NOMO-1 treated with dmso at 0.1 percent for 144 hours (cell line): ENCODE data around the gene POLR2L.

Experiments
- DNase-seq: peaks from one replicate; lab custom pipeline; 2025; ENCODE audit not compliant: unreplicated experiment; lab: John Stamatoyannopoulos, UW

POLR2L gene

GRCh38 chr11:839875-840617, 2.3 kb downstream of the POLR2L start:
- no peak for DNase-seq

- DNase-seq: no peak
Observed at GRCh38 chr11:839280-839623, 3.1 kb downstream of the POLR2L start.

- no peak for DNase-seq
Observed at GRCh38 chr11:838441-839279, 3.7 kb downstream of the POLR2L start.

- DNase-seq: no peak
Observed at GRCh38 chr11:837990-838307, 4.4 kb downstream of the POLR2L start.

- DNase-seq: no peak
Observed at GRCh38 chr11:837189-837989, 4.9 kb downstream of the POLR2L start.

- DNase-seq: no peak
Observed at GRCh38 chr11:836700-837099, 5.6 kb downstream of the POLR2L start.

- DNase-seq: no peak
Observed at GRCh38 chr11:836274-836673, 6.1 kb downstream of the POLR2L start.

- DNase-seq: no peak
Observed at GRCh38 chr11:834371-835316, 7.7 kb downstream of the POLR2L start.

- DNase-seq: no peak
Observed at GRCh38 chr11:833849-834311, 8.4 kb downstream of the POLR2L start.

GRCh38 chr11:833114-833791, 9.1 kb downstream of the POLR2L start:
- no peak for DNase-seq

- DNase-seq: peak; percentile 26
Observed at GRCh38 chr11:832529-833113, 9.7 kb downstream of the POLR2L start, which contains the start of gene CD151. CD151 (plus strand) TSS chr11:832952; CDS start chr11:836070, 3,118 bp downstream.

GRCh38 chr11:831961-832528, 10.3 kb downstream of the POLR2L start:
- no peak for DNase-seq

GRCh38 chr11:831118-831864, 11.0 kb downstream of the POLR2L start:
- no peak for DNase-seq

- DNase-seq: peak; percentile 46
Observed at GRCh38 chr11:830295-831117, 11.8 kb downstream of the POLR2L start.

GRCh38 chr11:829847-830294, 12.5 kb downstream of the POLR2L start:
- DNase-seq: no peak

- DNase-seq: no peak
Observed at GRCh38 chr11:829176-829846, 13.0 kb downstream of the POLR2L start.
